ENCODE results near the gene HAVCR2. TPM values are rescaled to one million over a fixed set of nuclear protein-coding genes. Genes with fewer than 3 reads are reported as not detected.
"Not testable (repeated sequence)": the region's sequence is repeated elsewhere in the genome, so short reads cannot be mapped to it uniquely, and the experiment has no call there.

Gene HAVCR2
- total and polyA plus RNA-seq, 10 donors: 7.8 to 37.8 (median 24.0) TPM

DNA sequence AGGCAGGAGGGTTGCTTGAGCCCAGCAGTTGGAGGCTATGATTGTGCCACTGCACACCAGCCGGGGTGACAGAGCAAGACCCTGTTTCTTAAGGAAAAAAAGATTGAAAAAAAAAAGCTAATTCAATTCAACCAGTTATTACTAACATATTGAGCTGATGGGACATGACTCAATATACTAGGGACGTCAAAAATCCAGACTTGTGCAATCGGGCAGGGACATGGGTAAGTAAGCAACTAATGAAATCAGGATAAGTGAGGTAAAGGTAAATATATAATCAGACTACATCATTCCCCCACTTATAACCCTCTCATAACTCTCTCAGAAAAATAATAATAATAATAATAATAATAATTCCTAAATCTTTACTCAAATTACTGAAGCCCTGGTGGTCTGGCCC is 49.0 kb downstream of the HAVCR2 start:
- intact Hi-C loops (cut with DNase I; ENCODE audit: low total_unique reads): no loop called here
- TF ChIP-seq POLR2A (IDR thresholded peaks at IDR 0.05) (no peak), POLR2AphosphoS5 (IDR thresholded peaks at IDR 0.05) (no peak)
- TF ChIP-seq, protein P1, sequence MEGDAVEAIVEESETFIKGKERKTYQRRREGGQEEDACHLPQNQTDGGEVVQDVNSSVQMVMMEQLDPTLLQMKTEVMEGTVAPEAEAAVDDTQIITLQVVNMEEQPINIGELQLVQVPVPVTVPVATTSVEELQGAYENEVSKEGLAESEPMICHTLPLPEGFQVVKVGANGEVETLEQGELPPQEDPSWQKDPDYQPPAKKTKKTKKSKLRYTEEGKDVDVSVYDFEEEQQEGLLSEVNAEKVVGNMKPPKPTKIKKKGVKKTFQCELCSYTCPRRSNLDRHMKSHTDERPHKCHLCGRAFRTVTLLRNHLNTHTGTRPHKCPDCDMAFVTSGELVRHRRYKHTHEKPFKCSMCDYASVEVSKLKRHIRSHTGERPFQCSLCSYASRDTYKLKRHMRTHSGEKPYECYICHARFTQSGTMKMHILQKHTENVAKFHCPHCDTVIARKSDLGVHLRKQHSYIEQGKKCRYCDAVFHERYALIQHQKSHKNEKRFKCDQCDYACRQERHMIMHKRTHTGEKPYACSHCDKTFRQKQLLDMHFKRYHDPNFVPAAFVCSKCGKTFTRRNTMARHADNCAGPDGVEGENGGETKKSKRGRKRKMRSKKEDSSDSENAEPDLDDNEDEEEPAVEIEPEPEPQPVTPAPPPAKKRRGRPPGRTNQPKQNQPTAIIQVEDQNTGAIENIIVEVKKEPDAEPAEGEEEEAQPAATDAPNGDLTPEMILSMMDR (IDR thresholded peaks at IDR 0.05 in 8 of 11, conservative IDR thresholded peaks at IDR 0.05 in 3 of 11): no peak
- no peaks in the 10 kb centered on the region for H3K27me3 ChIP-seq (replicated peaks in 1 of 7)
- H3K4me3 ChIP-seq: no peak overlapping the region
- H3K27ac ChIP-seq: no peak overlapping the region
- no peaks in the 10 kb centered on the region for H3K36me3 ChIP-seq
- WGBS, 5 donors: 87 to 97% (median 87%) methylated on average over 3 of the region's 3 CpGs
- H3K9me3 ChIP-seq: no peaks in the 10 kb centered on the region
- no peaks in the 10 kb centered on the region for H3K4me1 ChIP-seq
- DNase-seq: no peak

DNA sequence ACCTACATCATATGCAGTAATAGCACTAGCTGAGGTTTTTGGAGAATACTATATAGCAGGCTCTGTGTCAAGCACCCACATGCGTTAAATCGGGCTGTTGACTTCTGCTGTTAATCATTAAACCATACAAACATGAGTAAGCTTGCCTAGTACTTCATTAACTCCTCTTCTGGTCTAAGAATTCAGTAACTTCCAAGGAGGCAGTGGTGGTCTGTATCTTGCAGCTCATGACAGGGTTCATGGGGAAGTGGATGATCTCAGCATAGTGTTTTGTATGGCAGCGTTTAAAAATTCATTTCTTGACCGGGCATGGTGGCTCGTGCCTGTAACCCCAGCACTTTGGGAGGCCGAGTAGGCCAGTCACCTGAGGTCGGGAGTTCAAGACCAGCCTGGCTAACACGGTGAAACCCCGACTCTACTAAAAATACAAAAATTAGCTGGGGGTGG is 49.7 kb downstream of the HAVCR2 start, which contains the start of gene HAVCR1:
HAVCR1 (minus strand) TSS at position 24 of the 447 bp plus-strand sequence. CDS start 1,173 bp downstream, outside the sequence.
- H3K9me3 ChIP-seq: no peaks in the 10 kb centered on the region
- TF ChIP-seq, protein P1 (IDR thresholded peaks at IDR 0.05 in 8 of 11, conservative IDR thresholded peaks at IDR 0.05 in 3 of 11): no peak
- no peak for TF ChIP-seq POLR2AphosphoS5 (IDR thresholded peaks at IDR 0.05)
- TF ChIP-seq POLR2A (IDR thresholded peaks at IDR 0.05): no peak
- WGBS, 5 donors: 67 to 93% (median 92%) methylated on average over 9 of the region's 9 CpGs
- H3K4me3 ChIP-seq: no peak within 1 kb of the TSS
- H3K27ac ChIP-seq: no peak within 1 kb of the TSS
- intact Hi-C loops (cut with DNase I; ENCODE audit: low total_unique reads): no loop called here
- no peaks in the 10 kb centered on the region for H3K4me1 ChIP-seq
- DNase-seq: no peak
- H3K27me3 ChIP-seq (replicated peaks in 1 of 7): no peaks in the 10 kb centered on the region
- H3K36me3 ChIP-seq: no peaks in the 10 kb centered on the region

DNA sequence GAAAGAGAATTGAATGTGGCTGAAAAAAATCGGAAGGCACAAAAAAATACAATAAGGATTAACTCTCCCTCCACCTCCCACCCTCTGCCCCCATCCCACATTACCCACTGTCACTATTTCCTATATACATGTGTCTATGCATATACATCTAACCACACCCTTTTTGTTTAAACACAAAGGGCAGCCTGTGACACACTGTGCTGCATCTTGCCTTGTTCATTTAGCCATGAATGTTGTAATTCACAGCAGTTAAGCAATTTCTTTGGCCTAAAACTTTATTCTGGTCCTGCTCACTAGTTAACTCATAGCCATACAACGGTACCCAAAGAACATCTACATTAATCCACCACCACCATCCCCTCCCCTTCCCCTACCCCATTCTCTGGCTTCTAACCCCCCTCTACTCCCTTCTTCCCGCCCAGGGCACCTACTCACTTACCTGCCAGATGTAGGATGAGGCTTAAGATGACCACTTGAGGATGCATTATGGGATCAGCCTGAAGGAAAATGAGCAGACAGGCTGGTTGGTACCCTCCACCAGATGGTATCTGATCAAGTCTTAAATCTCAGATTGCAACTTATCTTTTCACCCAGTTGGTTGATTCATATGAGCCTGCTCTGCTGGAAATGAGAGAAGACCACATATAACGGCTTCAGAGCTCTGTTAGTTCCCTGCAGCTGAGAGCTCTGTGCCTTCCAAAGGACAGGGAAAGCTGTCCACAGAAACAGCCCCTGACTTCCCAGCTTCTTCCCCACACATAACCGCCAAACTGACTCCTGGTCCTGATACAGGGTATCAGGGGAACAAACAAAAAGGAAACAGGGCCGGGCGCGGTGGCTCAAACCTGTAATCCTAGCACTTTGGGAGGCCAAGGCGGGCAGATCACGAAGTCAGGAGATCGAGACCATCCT is 51.1 kb downstream of the HAVCR2 start:
- no peaks in the 10 kb centered on the region for H3K27me3 ChIP-seq (replicated peaks in 1 of 7)
- WGBS, 5 donors: 87 to 91% (median 90%) methylated on average over 10 to 11 of the region's 11 CpGs
- no peaks in the 10 kb centered on the region for H3K9me3 ChIP-seq
- no peaks in the 10 kb centered on the region for H3K4me1 ChIP-seq
- no peak overlapping the region for H3K27ac ChIP-seq
- intact Hi-C loops (cut with DNase I; ENCODE audit: low total_unique reads): no loop called here
- no peaks in the 10 kb centered on the region for H3K36me3 ChIP-seq
- TF ChIP-seq, protein P1 (IDR thresholded peaks at IDR 0.05 in 8 of 11, conservative IDR thresholded peaks at IDR 0.05 in 3 of 11): no peak
- TF ChIP-seq POLR2A (IDR thresholded peaks at IDR 0.05) (no peak), POLR2AphosphoS5 (IDR thresholded peaks at IDR 0.05) (no peak)
- no peak for DNase-seq
- H3K4me3 ChIP-seq: no peak overlapping the region

DNA sequence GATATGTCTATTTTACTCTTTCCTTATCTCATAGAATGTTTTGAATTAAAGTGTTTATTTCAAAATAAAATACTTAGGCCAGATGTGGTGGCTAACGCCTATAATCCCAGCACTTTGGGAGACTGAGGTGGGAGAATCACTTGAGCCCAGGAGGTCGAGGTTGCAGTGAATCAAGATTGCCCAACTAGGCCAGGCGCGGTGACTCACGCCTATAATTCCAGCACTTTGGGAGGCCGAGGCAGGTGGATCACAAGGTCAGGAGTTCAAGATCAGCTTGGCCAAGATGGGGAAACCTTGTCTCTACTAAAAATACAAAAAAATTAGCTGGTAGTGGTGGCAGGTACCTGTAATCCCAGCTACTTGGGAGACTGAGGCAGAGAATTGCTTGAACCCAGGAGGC is 52.0 kb downstream of the HAVCR2 start:
- intact Hi-C loops (cut with DNase I; ENCODE audit: low total_unique reads); H3K4me1 ChIP-seq: not testable (repeated sequence)
- 81 to 95% (median 88%) methylated on average over 6 of the region's 6 CpGs for WGBS, 5 donors

More for the DNA sequence above, 52.0 kb downstream of the HAVCR2 start:
- DNase-seq; H3K9me3 ChIP-seq; H3K36me3 ChIP-seq; H3K27ac ChIP-seq; H3K27me3 ChIP-seq (replicated peaks in 1 of 7); H3K4me3 ChIP-seq: not testable (repeated sequence)
